CD4-positive, alpha-beta T cell treated with Interleukin-2 at 100 ng/mL for 4 hours (primary cell): Measurements from ENCODE around the gene COL6A2.
"Not testable (repeated sequence)": the region's sequence is repeated elsewhere in the genome, so short reads cannot be mapped to it uniquely, and the experiment has no call there.

Experiments
- DNase-seq: peaks from one replicate; pipeline ENCODE4 v3.0.0-alpha.2; 2020; ENCODE audit warnings: low spot score

Gene COL6A2

DNA sequence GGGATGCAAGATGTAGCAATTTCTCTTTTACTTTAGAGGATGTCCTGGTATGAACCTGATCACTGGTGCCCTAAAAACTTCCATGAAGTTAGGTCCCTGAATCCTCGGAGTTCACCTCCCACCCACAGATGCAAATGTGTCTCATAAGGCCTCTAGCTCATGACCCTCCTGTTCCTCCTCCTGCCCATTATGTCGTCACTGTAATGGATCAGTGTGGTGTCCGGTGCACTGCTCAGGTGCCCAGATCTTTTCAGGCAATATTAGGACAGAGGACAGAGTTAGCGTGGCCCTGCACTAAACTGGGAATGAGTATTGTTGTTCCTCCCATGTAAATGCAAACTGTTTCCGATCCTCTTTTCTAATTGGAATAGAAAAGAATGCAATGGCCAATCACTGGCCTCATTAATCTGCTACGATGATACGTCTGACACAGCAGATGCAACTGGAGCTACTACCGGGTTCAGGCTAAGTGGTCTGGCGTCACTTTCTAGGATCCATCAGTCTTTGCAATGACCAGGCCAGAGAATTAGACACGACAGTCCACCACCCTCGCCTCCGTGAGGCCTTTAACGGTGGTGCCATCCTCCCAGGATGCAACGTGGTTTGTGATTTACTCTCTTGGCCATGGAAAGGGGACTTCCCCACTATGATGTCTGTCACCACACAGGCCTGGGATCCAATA lies 3.4 kb upstream of the COL6A2 start:
- no peak for DNase-seq

GRCh38 chr21:46095083-46095719 lies 2.7 kb upstream of the COL6A2 start:
- DNase-seq: no peak

DNA sequence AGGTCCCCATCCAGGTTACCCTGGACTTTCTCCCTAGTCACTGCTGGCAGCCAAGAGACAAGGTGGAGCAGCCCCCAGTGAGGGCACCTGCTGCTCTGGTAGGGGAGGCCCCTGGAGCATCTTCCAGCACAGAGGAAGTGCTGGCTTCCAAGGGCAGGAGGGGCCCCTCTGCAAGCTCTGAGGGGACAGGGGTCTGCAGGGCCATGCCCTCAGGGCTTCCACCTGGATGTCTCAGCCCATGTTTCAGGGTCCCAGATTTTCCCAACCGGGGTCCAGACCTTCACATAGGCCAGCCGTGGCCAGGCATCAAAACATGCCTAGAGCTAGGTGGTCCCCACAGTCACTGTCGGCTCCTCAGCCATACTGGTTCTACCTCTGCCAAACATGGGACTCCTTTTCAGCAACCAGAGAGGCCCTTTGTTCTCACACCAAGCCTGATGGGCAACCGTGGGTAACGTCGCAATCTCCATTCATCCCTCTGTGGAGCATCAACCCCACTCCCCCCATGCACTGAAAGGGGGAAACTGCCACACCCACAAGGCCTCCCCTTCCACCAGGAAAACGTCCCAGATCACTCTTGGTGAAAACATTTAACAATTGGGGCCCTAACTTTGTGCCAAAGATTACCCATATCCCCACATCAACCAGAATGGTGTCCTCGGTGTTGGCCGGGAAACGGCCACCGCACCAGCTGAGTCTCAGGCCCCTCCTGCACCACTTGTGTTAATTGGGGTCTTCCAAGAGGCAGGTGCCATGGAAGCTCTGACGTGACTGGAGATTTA lies 1.9 kb upstream of the COL6A2 start:
- no peak for DNase-seq

GRCh38 chr21:46096596-46097335 lies 1.1 kb upstream of the COL6A2 start:
- no peak for DNase-seq

- no peak for DNase-seq
These were observed 610 bp downstream of the COL6A2 start for GRCh38 chr21:46098303-46099141.

DNA sequence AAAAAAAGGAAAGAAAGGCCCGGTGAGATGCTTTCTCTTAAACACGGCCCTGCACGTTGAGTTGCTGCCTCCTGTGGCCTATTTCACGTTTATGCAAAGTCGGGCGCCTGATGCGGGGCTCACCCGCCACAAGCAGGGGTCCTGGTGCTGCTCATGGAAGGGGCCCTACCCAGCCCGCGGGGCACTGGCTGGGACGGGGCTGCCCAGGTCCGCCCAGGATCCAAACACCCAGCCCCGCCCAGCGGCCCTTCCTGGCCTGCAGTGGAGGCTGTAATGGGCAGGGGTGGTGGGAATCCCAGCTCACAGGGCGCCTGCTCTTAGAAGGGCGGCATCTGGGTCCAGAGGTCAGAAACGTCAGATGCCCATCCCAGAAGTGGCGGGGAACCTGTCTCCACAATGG lies 1.6 kb downstream of the COL6A2 start:
- no peak for DNase-seq

- no peak for DNase-seq
These were observed 2.1 kb downstream of the COL6A2 start for GRCh38 chr21:46100020-46100419.

DNA sequence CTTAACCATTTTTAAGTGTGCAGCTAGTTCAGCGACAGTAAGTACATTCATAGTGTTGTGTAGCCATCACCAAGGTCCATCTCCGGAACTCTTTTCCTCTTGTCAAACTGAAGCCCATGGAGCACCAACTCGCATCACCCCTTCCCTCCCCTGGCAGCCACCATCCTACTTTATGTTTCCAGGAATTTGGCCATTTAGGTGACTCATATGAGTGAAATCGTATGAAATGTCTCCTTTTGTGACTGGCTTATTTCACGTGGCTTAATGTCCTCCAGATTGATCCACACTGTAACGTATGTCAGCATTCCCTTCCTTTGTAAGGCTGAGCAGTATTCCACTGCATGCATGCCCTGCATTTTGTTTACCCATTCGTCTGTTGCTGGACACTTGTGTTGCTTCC lies 2.5 kb downstream of the COL6A2 start:
- no peak for DNase-seq

- no peak for DNase-seq
These were observed 3.0 kb downstream of the COL6A2 start for GRCh38 chr21:46100906-46101305.

GRCh38 chr21:46104104-46104503 lies 6.2 kb downstream of the COL6A2 start:
- no peak for DNase-seq

GRCh38 chr21:46107376-46107775 lies 9.5 kb downstream of the COL6A2 start:
- not testable (repeated sequence) for DNase-seq

DNA sequence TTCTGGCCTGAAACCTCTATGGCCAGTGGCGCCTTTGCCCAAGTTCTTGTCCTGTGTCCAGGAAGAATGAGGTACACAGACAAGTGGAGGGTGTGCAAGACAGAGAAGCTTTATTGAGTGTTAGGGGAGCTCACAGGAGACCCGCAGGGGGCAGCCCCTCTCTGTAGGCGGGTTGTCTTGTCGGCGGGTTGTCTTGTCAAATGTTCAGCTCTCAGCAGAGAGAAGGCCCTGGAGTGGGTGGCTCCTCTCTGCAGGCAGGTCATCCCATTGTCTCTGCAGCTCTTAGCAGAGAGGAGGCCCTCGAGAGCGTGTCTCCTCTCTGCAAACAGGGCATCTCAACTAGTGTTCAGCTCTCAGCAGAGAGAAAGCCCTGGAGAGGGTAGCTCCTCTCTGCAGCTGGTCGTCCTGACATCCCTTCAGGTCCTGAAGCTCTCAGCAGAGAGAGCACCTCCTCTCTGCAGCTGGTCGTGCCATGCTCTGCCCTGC lies 11.0 kb downstream of the COL6A2 start:
- DNase-seq: no peak

GRCh38 chr21:46109313-46110221 lies 11.7 kb downstream of the COL6A2 start:
- no peak for DNase-seq

DNA sequence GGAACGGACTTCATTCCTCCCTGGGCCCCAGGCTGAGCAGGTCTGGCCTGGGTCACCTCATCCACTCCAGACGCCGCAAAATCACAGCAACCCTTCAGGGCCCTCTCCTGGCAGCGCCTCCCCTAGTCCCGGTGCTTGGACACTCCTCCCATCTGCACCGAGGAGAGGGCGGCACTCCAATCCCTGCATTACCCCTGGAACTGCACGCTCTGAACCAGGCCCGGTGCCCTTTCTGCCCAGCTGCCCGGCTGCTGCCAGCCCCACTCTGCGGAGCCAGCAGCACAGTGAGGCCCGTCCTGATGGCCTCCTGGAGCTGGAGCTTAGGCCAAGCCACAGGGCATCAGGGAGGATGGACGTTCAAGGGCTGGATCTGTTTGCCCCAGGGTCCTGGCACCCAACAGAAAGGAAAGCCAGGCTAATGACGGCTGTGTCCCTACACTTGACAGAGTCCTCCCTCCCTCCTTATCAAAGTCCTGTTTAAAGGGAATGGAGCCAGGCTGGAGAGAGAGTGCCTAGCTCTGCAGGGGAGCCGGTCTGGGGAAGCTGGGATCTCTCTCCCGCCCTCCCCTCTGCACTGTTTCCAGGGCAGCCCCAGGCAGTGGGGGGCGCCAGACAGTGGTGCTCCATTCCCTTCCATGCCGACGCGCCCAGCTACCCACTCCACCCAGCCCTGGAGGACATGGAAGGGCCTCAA lies 12.7 kb downstream of the COL6A2 start:
- no peak for DNase-seq

DNA sequence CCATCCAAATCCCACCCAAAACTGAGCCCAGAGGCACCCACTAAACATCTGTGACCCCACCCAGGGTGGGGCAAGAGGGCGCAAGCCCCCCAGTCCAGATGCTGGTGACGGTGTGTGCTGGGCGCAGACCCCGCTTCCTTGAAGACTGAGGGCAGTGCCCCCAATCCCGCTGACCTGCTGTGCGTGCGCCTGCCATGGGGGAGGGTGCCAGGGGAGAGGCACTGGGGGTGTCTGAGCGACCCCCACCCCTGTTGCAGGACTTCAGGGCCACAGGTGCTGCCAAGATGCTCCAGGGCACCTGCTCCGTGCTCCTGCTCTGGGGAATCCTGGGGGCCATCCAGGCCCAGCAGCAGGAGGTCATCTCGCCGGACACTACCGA lies 13.3 kb downstream of the COL6A2 start:
- no peak for DNase-seq

GRCh38 chr21:46111857-46112724 lies 14.2 kb downstream of the COL6A2 start:
- DNase-seq: no peak

GRCh38 chr21:46112725-46113215 lies 14.9 kb downstream of the COL6A2 start:
- no peak for DNase-seq

DNA sequence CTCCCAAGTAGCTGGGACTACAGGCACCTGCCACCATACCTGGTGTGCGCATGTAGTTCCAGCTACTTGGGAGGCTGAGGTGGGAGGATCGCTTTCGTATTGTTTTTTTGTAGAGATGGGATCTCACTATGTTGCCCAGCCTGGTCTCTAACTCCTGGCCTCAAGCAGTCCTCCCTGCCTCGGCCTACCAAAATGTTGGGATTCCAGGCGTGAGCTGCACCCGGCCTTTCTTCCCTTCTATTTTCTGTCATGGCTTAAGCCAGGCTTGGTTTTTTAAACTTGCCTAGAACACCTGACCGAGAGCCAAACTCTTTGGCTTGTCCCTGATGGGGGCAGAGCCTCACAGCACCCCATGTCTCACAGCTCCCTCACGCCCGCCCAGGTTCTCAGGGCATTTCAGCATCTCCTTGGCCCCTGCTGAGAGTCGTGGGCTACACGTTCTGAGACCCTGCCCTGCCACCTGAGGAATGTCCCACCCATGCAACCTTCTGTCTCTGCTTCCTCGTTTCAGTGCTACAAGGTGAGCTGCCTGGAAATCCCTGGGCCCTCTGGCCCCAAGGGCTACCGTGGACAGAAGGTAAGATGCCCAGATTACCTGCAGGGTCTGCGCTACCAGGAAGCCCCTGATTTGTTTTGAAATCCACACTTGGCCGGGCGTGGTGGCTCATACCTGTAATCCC lies 15.7 kb downstream of the COL6A2 start:
- no peak for DNase-seq
